Colonic mucosa (tissue), 4 donors: ENCODE data around the gene CPEB3. TPM values are rescaled to one million over a fixed set of nuclear protein-coding genes. Genes with fewer than 3 reads are reported as not detected.
"Not testable (repeated sequence)": the region's sequence is repeated elsewhere in the genome, so short reads cannot be mapped to it uniquely, and the experiment has no call there.

Experiments
- DNase-seq: peaks from one replicate; pipeline ENCODE4 v3.0.0-alpha.2; 2020
- H3K27ac ChIP-seq: fragments of 200-600 bp; one replicate; pipeline ENCODE4 v1.8.0; 2021
- H3K27me3 ChIP-seq: fragments of 200-600 bp; one replicate; pipeline ENCODE4 v1.8.0; 2021
- H3K36me3 ChIP-seq: fragments of 200-600 bp; one replicate; pipeline ENCODE4 v1.8.0; 2021
- H3K4me1 ChIP-seq: fragments of 200-600 bp; one replicate; pipeline ENCODE4 v1.8.0; 2021; ENCODE audit warnings: mild to moderate bottlenecking
- H3K4me3 ChIP-seq: fragments of 200-600 bp; one replicate; pipeline ENCODE4 v1.8.0; 2021
- H3K9ac ChIP-seq, 2 donors: one replicate each; pipeline ENCODE4 v1.7.0; 2013; ENCODE audit warnings: control low read depth in 2 of 2, low read depth in 2 of 2, low read length in 2 of 2
- H3K9me3 ChIP-seq: fragments of 200-600 bp; one replicate; pipeline ENCODE4 v1.8.0; 2021
- CTCF ChIP-seq: fragments of 200-600 bp; IDR thresholded peaks from one replicate; pipeline ENCODE4 v1.8.0; 2022; ENCODE audit warnings: antibody characterized with exemption, mild to moderate bottlenecking
- intact Hi-C: fragments of 100-400 bp; cut with DNase I; formaldehyde crosslinking; loops from one replicate; pipeline ENCODE4 v1.14.1; 2022
- total RNA-seq, 2 donors: library from RNA; stranded (reverse); fragmentation: NEBNext Ultra II Directional in 1 of 2; extraction: Animal tissue kit (Norgen Biotek cat#: 25700) in 1 of 2; gene quantifications; one replicate each; pipeline ENCODE4 v1.2.1, GENCODE V29; 2021
- donor health status: healthy.
- donor health status: DM: no; HTN: no; CAD: no.
- donor health status: DM: no; HTN: no; CAD: no.

The CPEB3 gene
- total RNA-seq, result 1 to 10 TPM; 4.4 to 7.9 TPM

DNA sequence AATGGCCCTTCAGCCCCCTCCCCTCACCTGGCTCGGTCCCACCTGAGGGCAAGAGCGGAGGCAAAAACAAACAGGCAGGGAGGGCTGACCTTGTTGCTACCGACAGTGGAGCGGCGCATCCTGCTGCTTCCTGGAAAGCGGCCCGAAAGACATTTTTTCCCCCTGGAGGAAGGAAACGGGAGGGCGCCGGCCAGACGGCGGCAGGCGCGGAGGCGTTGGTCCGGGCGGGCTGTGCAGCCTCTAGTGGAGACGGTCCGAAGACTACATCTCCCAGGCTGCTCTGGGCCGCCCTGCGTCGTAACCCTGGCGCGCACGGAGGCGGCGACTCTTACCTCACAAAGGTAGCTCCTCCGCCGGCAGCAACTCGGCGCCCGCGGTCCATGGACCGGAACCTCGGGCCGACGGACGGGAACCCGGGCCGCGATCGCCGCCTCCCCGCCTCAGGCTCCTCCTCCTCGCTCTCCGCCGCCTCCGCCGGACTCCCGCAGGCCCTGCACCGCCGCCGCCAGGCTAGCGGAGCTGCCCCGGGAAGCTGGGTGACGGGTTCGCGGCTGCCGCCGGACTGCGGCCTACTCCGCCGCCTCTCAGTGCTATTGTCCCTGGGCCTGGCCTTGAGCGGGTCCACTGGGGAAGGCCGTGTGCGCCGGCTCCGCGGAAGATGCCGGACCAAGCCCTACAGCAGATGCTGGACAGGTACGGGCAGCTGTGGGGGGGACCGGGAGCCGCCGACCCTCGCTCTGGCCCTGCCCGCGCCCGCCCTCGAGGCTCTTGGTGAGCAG lies at the start of gene CPEB3, which contains the start of gene MARCHF5:
Gene CPEB3 (minus strand): TSS at position 242 of the 779 bp plus-strand sequence. CDS start 50,728 bp downstream, outside the sequence.
Gene MARCHF5 (plus strand): TSS at position 331 of the 779 bp plus-strand sequence. CDS start 328 bp downstream, at position 659.
- Histone ChIP-seq H3K27ac (peak within 1 kb of the TSS; percentile 92), H3K4me1 (no peaks in the 10 kb centered on the region), H3K4me3 (peak within 1 kb of the TSS; percentile 92), H3K27me3 (no peaks in the 10 kb centered on the region), H3K9ac (peak within 1 kb of the TSS; percentile 74 to 97), H3K9me3 (no peaks in the 10 kb centered on the region), H3K36me3 (no peaks in the 10 kb centered on the region)
- peak; percentile 96 for DNase-seq
- peak; percentile 63 for TF ChIP-seq CTCF
- intact Hi-C loops, result loop anchor here (2.0 to 5.0 kb wide), 2 partner anchors 50 to 204 kb away; no protein-coding TSS in a partner anchor

DNA sequence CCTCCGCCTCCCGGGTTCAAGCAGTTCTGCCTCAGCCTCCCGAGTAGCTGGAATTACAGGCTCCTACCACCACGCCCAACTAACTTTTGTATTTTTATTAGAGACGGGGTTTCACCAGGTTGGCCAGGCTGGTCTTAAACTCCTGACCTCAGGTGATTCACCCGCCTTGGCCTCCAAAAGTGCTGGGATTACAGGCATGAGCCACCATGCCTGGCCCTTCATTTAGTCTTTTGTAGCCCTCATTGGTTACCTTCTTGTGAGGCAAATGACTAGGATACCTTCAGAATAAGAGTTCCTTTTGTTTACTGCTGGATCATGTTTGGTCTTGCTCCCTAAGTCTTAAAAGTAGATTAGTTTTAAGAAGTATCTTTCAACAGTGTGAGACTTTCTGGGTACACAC lies 39.0 kb upstream of the CPEB3 start:
- H3K27me3 ChIP-seq, H3K9me3 ChIP-seq, H3K9ac ChIP-seq, H3K4me1 ChIP-seq, H3K27ac ChIP-seq, H3K4me3 ChIP-seq, intact Hi-C loops, H3K36me3 ChIP-seq, DNase-seq: not testable (repeated sequence)

GRCh38 chr10:92328993-92329392 lies 38.1 kb upstream of the CPEB3 start:
- intact Hi-C loops, result no loop called here
- no peak for TF ChIP-seq CTCF
- Histone ChIP-seq H3K27me3 (no peaks in the 10 kb centered on the region), H3K9ac (no peak overlapping the region), H3K4me1 (peaks cover 10% of the 10 kb centered on the region), H3K4me3 (no peak overlapping the region), H3K36me3 (no peaks in the 10 kb centered on the region), H3K27ac (no peak overlapping the region), H3K9me3 (no peaks in the 10 kb centered on the region)
- DNase-seq, result no peak

- H3K4me1 ChIP-seq, result peaks cover 10% of the 10 kb centered on the region
Measured at GRCh38 chr10:92327445-92328433, 36.9 kb upstream of the CPEB3 start.

GRCh38 chr10:92323079-92323478 lies 32.2 kb upstream of the CPEB3 start:
- no peak for TF ChIP-seq CTCF

More at GRCh38 chr10:92327445-92328433, 36.9 kb upstream of the CPEB3 start:
- no peaks in the 10 kb centered on the region for H3K36me3 ChIP-seq
- no peak overlapping the region for H3K9ac ChIP-seq
- no peak overlapping the region for H3K4me3 ChIP-seq
- no peak for TF ChIP-seq CTCF
- H3K27me3 ChIP-seq, result no peaks in the 10 kb centered on the region
- H3K27ac ChIP-seq, result peak overlapping the region; percentile 19
- no peaks in the 10 kb centered on the region for H3K9me3 ChIP-seq
- peak; percentile 22 for DNase-seq
- intact Hi-C loops, result no loop called here

More at GRCh38 chr10:92323079-92323478, 32.2 kb upstream of the CPEB3 start:
- H3K27me3 ChIP-seq, result no peaks in the 10 kb centered on the region
- no peaks in the 10 kb centered on the region for H3K9me3 ChIP-seq
- no peak overlapping the region for H3K9ac ChIP-seq
- no peak overlapping the region for H3K27ac ChIP-seq
- H3K4me3 ChIP-seq, result no peak overlapping the region
- H3K36me3 ChIP-seq, result no peaks in the 10 kb centered on the region
- DNase-seq, result no peak
- H3K4me1 ChIP-seq, result peaks cover 9% of the 10 kb centered on the region
- intact Hi-C loops, result no loop called here
